WERI-Rb-1 (cell line): Measurements from ENCODE around the gene FAM168B.

Source experiments
- DNase-seq: peaks from one replicate; pipeline ENCODE4 v3.0.0-alpha.2; 2020
- H3K27ac ChIP-seq: fragments of 250-450 bp; sonication (Bioruptor Pico); 2 replicates; pipeline ENCODE4 v1.5.1; 2020; ENCODE audit warnings: mild to moderate bottlenecking, moderate library complexity
- H3K27me3 ChIP-seq: fragments of 250-450 bp; sonication (Bioruptor Pico); 2 replicates; pipeline ENCODE4 v1.5.1; 2021; ENCODE audit warnings: mild to moderate bottlenecking, low read depth, moderate library complexity; ENCODE audit not compliant: insufficient read depth, severe bottlenecking
- H3K36me3 ChIP-seq: fragments of 250-450 bp; sonication (Bioruptor Pico); 2 replicates; pipeline ENCODE4 v1.5.1; 2020; ENCODE audit warnings: mild to moderate bottlenecking, moderate library complexity
- H3K4me3 ChIP-seq: 2 replicates; pipeline ENCODE4 v1.5.1; 2011; ENCODE audit warnings: low read depth, mild to moderate bottlenecking, control low read depth, low read length
- H3K9me3 ChIP-seq: fragments of 250-450 bp; sonication (Bioruptor Pico); 2 replicates; pipeline ENCODE4 v1.5.1; 2021; ENCODE audit warnings: mild to moderate bottlenecking, moderate library complexity; ENCODE audit not compliant: severe bottlenecking
- TF ChIP-seq, protein P1 (sequence below): IDR thresholded peaks from 2 replicates; pipeline ENCODE4 v1.5.1; 2011; ENCODE audit warnings: low read depth, mild to moderate bottlenecking, control low read depth, inconsistent platforms, low read length

FAM168B gene

GRCh38 chr2:131105156-131105949, 12.1 kb upstream of the FAM168B start, which contains the start of gene PLEKHB2:
PLEKHB2 (plus strand) TSS chr2:131105336; CDS start chr2:131120942, 15,606 bp downstream.
- Histone ChIP-seq H3K27ac (peak within 1 kb of the TSS; percentile 84), H3K9me3 (no peaks in the 10 kb centered on the region), H3K36me3 (peaks cover 5% of the 10 kb centered on the region), H3K4me3 (peak within 1 kb of the TSS; percentile 68), H3K27me3 (no peaks in the 10 kb centered on the region)
- TF ChIP-seq, protein P1, sequence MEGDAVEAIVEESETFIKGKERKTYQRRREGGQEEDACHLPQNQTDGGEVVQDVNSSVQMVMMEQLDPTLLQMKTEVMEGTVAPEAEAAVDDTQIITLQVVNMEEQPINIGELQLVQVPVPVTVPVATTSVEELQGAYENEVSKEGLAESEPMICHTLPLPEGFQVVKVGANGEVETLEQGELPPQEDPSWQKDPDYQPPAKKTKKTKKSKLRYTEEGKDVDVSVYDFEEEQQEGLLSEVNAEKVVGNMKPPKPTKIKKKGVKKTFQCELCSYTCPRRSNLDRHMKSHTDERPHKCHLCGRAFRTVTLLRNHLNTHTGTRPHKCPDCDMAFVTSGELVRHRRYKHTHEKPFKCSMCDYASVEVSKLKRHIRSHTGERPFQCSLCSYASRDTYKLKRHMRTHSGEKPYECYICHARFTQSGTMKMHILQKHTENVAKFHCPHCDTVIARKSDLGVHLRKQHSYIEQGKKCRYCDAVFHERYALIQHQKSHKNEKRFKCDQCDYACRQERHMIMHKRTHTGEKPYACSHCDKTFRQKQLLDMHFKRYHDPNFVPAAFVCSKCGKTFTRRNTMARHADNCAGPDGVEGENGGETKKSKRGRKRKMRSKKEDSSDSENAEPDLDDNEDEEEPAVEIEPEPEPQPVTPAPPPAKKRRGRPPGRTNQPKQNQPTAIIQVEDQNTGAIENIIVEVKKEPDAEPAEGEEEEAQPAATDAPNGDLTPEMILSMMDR: peak; percentile 18; the same call in 1 of the 2 replicates
- peak; percentile 91 for DNase-seq

GRCh38 chr2:131104487-131105155, 11.4 kb upstream of the FAM168B start:
- TF ChIP-seq, protein P1: no peak
- H3K36me3 ChIP-seq: peaks cover 5% of the 10 kb centered on the region
- peak; percentile 75 for DNase-seq
- H3K4me3 ChIP-seq: peak overlapping the region; percentile 68
- H3K27ac ChIP-seq: peak overlapping the region; percentile 84
- H3K27me3 ChIP-seq: no peaks in the 10 kb centered on the region
- no peaks in the 10 kb centered on the region for H3K9me3 ChIP-seq

DNA sequence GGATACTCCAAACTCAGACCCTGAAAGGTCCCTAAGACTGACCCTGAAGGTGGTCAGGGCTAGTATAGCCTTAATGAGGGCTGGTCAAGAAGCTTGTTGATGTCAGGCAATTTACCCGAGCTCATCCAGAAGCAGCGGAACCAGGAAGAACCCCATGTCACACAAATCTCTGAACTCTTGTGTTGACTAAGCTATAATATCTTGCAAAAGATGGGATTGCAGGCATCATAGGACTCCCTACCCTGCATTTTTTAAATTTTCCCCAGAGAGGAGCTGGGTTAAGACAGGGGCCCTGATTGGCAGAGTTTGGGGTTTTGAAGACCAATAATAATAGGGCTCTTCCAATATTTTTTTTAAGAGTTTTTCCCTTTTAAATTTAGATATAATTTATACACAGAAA, 9.9 kb upstream of the FAM168B start:
- H3K36me3 ChIP-seq: 0 out of 2 replicates have a peak, but pooled peaks cover 2% of the 10 kb centered on the region
- no peak for DNase-seq
- TF ChIP-seq, protein P1: no peak
- H3K27ac ChIP-seq: no peak overlapping the region
- H3K9me3 ChIP-seq: no peaks in the 10 kb centered on the region
- H3K27me3 ChIP-seq: no peaks in the 10 kb centered on the region
- no peak overlapping the region for H3K4me3 ChIP-seq

- H3K9me3 ChIP-seq: no peaks in the 10 kb centered on the region
- peak overlapping the region; percentile 97; the same call in 1 of the 2 replicates for H3K4me3 ChIP-seq
- TF ChIP-seq, protein P1: no peak
- peaks cover 14% of the 10 kb centered on the region for H3K36me3 ChIP-seq
- DNase-seq: no peak
- no peaks in the 10 kb centered on the region for H3K27me3 ChIP-seq
- no peak overlapping the region for H3K27ac ChIP-seq
Observed at GRCh38 chr2:131094463-131095281, 1.4 kb upstream of the FAM168B start.

- Histone ChIP-seq H3K4me3 (peak overlapping the region; percentile 97), H3K36me3 (peaks cover 19% of the 10 kb centered on the region), H3K27me3 (no peaks in the 10 kb centered on the region), H3K27ac (peak overlapping the region; percentile 98), H3K9me3 (no peaks in the 10 kb centered on the region)
- TF ChIP-seq, protein P1: no peak
- DNase-seq: peak; percentile 14
Observed at GRCh38 chr2:131093696-131094462, 619 bp upstream of the FAM168B start.
